Tibial nerve (tissue), 4 donors: ENCODE measurements around the gene VPS37D. TPM values are rescaled to one million over a fixed set of nuclear protein-coding genes. Genes with fewer than 3 reads are reported as not detected.

Experiments
- DNase-seq, 2 donors: peaks; one replicate each; pipeline ENCODE4 v3.0.0-alpha.2; 2019; ENCODE audit warnings: low spot score in 2 of 2
- H3K27ac ChIP-seq, 4 donors: fragments of 200-600 bp; sonication (generic) in 3 of 4; one replicate each; pipeline ENCODE4 v1.5.1; 2017 to 2019; ENCODE audit warnings: mild to moderate bottlenecking in 1 of 4
- H3K27me3 ChIP-seq, 2 donors: fragments of 200-600 bp; sonication (generic) in 1 of 2; one replicate each; pipeline versions ENCODE4 v1.5.1 to v1.6.0; 2017 to 2019
- H3K36me3 ChIP-seq, 3 donors: fragments of 200-600 bp; sonication (generic); one replicate each; pipeline ENCODE4 v1.5.1; 2018 to 2019
- H3K4me1 ChIP-seq, 4 donors: fragments of 200-600 bp; sonication (generic) in 3 of 4; one replicate each; pipeline ENCODE4 v1.5.1; 2017 to 2019
- H3K4me3 ChIP-seq, 4 donors: fragments of 200-600 bp; sonication (generic) in 3 of 4; one replicate each; pipeline ENCODE4 v1.5.1; 2017 to 2019; ENCODE audit warnings: mild to moderate bottlenecking in 1 of 4, moderate library complexity in 1 of 4
- H3K9me3 ChIP-seq, 4 donors: fragments of 200-600 bp; sonication (generic) in 3 of 4; one replicate each; pipeline ENCODE4 v1.5.1; 2017 to 2019
- CTCF ChIP-seq, 5 experiments: fragments of 200-600 bp in 3 of 5; fragments of 450-650 bp in 2 of 5; sonication (generic) in 3 of 5; IDR thresholded peaks; one replicate each; pipeline ENCODE4 v1.5.1; 2016 to 2019; ENCODE audit warnings: antibody characterized with exemption in 5 of 5, mild to moderate bottlenecking in 3 of 5, moderate library complexity in 2 of 5
- EP300 ChIP-seq, 2 donors: sonication (generic); formaldehyde crosslinking; IDR thresholded peaks; one replicate each; pipeline ENCODE4 v1.6.1; 2017; ENCODE audit warnings: antibody characterized with exemption in 2 of 2, mild to moderate bottlenecking in 1 of 2
- POLR2A ChIP-seq, 2 donors: fragments of 450-650 bp; IDR thresholded peaks; one replicate each; pipeline ENCODE4 v1.6.1; 2017; ENCODE audit warnings: antibody characterized with exemption in 2 of 2, mild to moderate bottlenecking in 2 of 2, moderate library complexity in 2 of 2
- WGBS, 2 donors: methylation state at CpG; one replicate each; pipeline ENCODE4 v1.1.5; 2018; 5-methylcytosine and 5-hydroxymethylcytosine counted together
- total RNA-seq, 4 donors: library from RNA; depleted of rRNA; stranded (reverse); fragments of >200 nt; gene quantifications; one replicate each; pipeline ENCODE4 v1.1.0, GENCODE V29; 2016

VPS37D gene
- total RNA-seq, 4 donors from 2014 or later, result 1.1 to 4.2 (median 3.4) TPM

GRCh38 chr7:73683788-73684693, 16.4 kb downstream of the VPS37D start:
- Histone ChIP-seq H3K27me3 (no peaks in the 10 kb centered on the region), H3K9me3 (no peaks in the 10 kb centered on the region), H3K4me3 (peak overlapping the region; percentile 63 to 95 (median 78)), H3K27ac (peak overlapping the region; percentile 46 to 88 (median 82)), H3K4me1 (peaks cover 7 to 45% (median 14%) of the 10 kb centered on the region in 4 donors), H3K36me3 (peaks cover 0 to 54% (median 0%) of the 10 kb centered on the region in 3 donors)
- no peak for TF ChIP-seq EP300 (IDR thresholded peaks at IDR 0.05)
- no peak for TF ChIP-seq POLR2A (IDR thresholded peaks at IDR 0.05)
- TF ChIP-seq CTCF (IDR thresholded peaks at IDR 0.05), result no peak
- no peak for DNase-seq
- 25 to 33% methylated on average over 55 to 58 of the region's 58 CpGs for WGBS, 2 donors

- peaks cover 0 to 54% (median 0%) of the 10 kb centered on the region in 3 donors for H3K36me3 ChIP-seq
These were observed 17.7 kb downstream of the VPS37D start for GRCh38 chr7:73685311-73685710.

DNA sequence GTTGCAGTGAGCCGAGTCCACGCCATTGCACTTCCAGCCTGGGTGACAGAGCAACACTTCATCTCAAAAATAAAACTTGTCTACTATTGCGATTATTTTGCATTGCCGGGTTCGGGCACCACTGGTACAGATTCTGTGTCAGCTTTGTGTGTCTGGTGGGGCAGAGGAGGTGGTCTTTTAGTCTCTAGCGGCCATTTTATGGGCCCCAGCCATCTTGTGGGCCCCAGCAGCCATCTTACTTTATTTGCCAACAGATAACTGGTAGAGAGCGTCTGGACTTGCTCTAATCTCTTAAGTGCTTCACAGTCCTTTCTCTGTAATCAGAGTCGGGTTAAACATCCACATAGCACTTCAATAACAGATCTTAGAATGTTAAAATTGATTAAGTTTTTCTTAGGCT, 20.7 kb downstream of the VPS37D start:
- no peaks in the 10 kb centered on the region for H3K9me3 ChIP-seq
- no peak overlapping the region for H3K27ac ChIP-seq
- DNase-seq, result no peak
- H3K36me3 ChIP-seq, result peaks cover 6 to 69% (median 6%) of the 10 kb centered on the region in 3 donors
- H3K4me3 ChIP-seq, result no peak overlapping the region
- no peaks in the 10 kb centered on the region for H3K27me3 ChIP-seq
- H3K4me1 ChIP-seq, result peaks cover 0 to 12% (median 0%) of the 10 kb centered on the region in 4 donors
- 92 to 95% methylated on average over 8 of the region's 8 CpGs for WGBS, 2 donors
- no peak for TF ChIP-seq POLR2A (IDR thresholded peaks at IDR 0.05)
- TF ChIP-seq CTCF (IDR thresholded peaks at IDR 0.05), result no peak
- no peak for TF ChIP-seq EP300 (IDR thresholded peaks at IDR 0.05)

More at GRCh38 chr7:73685311-73685710, 17.7 kb downstream of the VPS37D start:
- Histone ChIP-seq H3K4me3 (no peak overlapping the region), H3K4me1 (peaks cover 7 to 37% (median 14%) of the 10 kb centered on the region in 4 donors), H3K9me3 (no peaks in the 10 kb centered on the region), H3K27me3 (no peaks in the 10 kb centered on the region), H3K27ac (no peak overlapping the region)
- no peak for DNase-seq
- 95 to 97% methylated on average over 18 of the region's 18 CpGs for WGBS, 2 donors
- no peak for TF ChIP-seq CTCF (IDR thresholded peaks at IDR 0.05)
- TF ChIP-seq EP300 (IDR thresholded peaks at IDR 0.05), result no peak
- TF ChIP-seq POLR2A (IDR thresholded peaks at IDR 0.05), result no peak

DNA sequence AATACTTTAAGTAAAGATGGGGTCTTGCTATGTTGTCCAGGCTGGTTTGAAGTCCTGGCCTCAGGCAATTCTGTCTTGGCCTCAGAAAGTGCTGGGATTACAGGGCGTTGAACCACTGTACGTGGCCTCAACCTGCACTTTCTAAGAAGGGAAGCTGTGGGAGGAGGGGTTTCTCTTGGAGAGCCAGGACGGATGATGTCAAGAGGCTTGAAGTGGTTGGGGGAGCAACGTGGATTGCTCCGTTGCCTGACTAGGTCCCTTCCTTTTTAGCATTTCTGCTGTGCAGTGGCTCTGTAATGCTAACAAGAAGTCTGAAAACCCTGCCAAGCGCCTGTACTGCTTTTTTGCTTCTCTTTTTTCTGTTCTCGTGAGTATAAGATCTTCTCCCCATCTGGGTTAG, 23.0 kb downstream of the VPS37D start:
- Histone ChIP-seq H3K4me3 (no peak overlapping the region), H3K27ac (no peak overlapping the region), H3K27me3 (no peaks in the 10 kb centered on the region), H3K36me3 (peaks cover 7 to 93% (median 28%) of the 10 kb centered on the region in 3 donors), H3K4me1 (no peaks in the 10 kb centered on the region), H3K9me3 (no peaks in the 10 kb centered on the region)
- 86 to 90% methylated on average over 7 of the region's 7 CpGs for WGBS, 2 donors
- no peak for DNase-seq
- TF ChIP-seq EP300 (IDR thresholded peaks at IDR 0.05) (no peak), POLR2A (IDR thresholded peaks at IDR 0.05) (no peak), CTCF (IDR thresholded peaks at IDR 0.05) (no peak)

- no peak for DNase-seq
- Histone ChIP-seq H3K27me3 (no peaks in the 10 kb centered on the region), H3K9me3 (no peaks in the 10 kb centered on the region), H3K27ac (no peak overlapping the region), H3K4me3 (no peak overlapping the region), H3K4me1 (no peaks in the 10 kb centered on the region), H3K36me3 (peaks cover 7 to 100% (median 47%) of the 10 kb centered on the region in 3 donors)
- WGBS, 2 donors, result 87 to 92% methylated on average over 4 of the region's 4 CpGs
- no peak for TF ChIP-seq EP300 (IDR thresholded peaks at IDR 0.05)
- TF ChIP-seq POLR2A (IDR thresholded peaks at IDR 0.05), result no peak
- no peak for TF ChIP-seq CTCF (IDR thresholded peaks at IDR 0.05)
These were observed 28.7 kb downstream of the VPS37D start for GRCh38 chr7:73696372-73696771.
